Middle frontal gyrus (tissue), 1 donor: ENCODE results near the gene FAM221B.

Experiments
- DNase-seq: peaks from one replicate; pipeline ENCODE4 v3.0.0-alpha.2; 2015; ENCODE audit warnings: low spot score; ENCODE audit errors: extremely low spot score

The FAM221B gene

GRCh38 chr9:35822926-35823325 is 5.6 kb downstream of the FAM221B start:
- no peak for DNase-seq

GRCh38 chr9:35820076-35820475 is 8.5 kb downstream of the FAM221B start:
- no peak for DNase-seq

- DNase-seq: no peak
These were observed 10.2 kb downstream of the FAM221B start for GRCh38 chr9:35818341-35818740.

GRCh38 chr9:35816708-35817107 is 11.8 kb downstream of the FAM221B start:
- DNase-seq: no peak

GRCh38 chr9:35814841-35815543 is 13.5 kb downstream of the FAM221B start, which contains the start of gene HINT2:
Gene HINT2, minus strand, starts transcription at chr9:35815042. Its CDS starts 63 bp downstream, at chr9:35814979.
- DNase-seq: peak; percentile 94

GRCh38 chr9:35814106-35814840 is 14.3 kb downstream of the FAM221B start:
- DNase-seq: peak; percentile 19

- no peak for DNase-seq
These were observed 15.0 kb downstream of the FAM221B start for GRCh38 chr9:35813434-35814105.

- DNase-seq: peak; percentile 88
These were observed 16.4 kb downstream of the FAM221B start, which contains the start of gene SPAG8 for GRCh38 chr9:35812025-35812602. Gene SPAG8, minus strand, starts transcription at chr9:35812262. Its CDS starts 115 bp downstream, at chr9:35812147.

- no peak for DNase-seq
These were observed 17.0 kb downstream of the FAM221B start for GRCh38 chr9:35811381-35812024.

GRCh38 chr9:35810122-35810521 is 18.4 kb downstream of the FAM221B start:
- no peak for DNase-seq

GRCh38 chr9:35808433-35808832 is 20.1 kb downstream of the FAM221B start:
- DNase-seq: no peak

GRCh38 chr9:35806101-35806500 is 22.4 kb downstream of the FAM221B start:
- DNase-seq: no peak

- no peak for DNase-seq
These were observed 27.0 kb downstream of the FAM221B start for GRCh38 chr9:35801328-35802128.

GRCh38 chr9:35800530-35800929 is 28.0 kb downstream of the FAM221B start:
- no peak for DNase-seq

GRCh38 chr9:35798658-35799374 is 29.7 kb downstream of the FAM221B start:
- no peak for DNase-seq

GRCh38 chr9:35797311-35798109 is 31.0 kb downstream of the FAM221B start:
- DNase-seq: no peak

- DNase-seq: no peak
These were observed 32.8 kb downstream of the FAM221B start for GRCh38 chr9:35795695-35796094.

- DNase-seq: no peak
These were observed 35.1 kb downstream of the FAM221B start for GRCh38 chr9:35793461-35793860.

- DNase-seq: no peak
These were observed 35.7 kb downstream of the FAM221B start for GRCh38 chr9:35792826-35793225.
